A673 (cell line): ENCODE data around the gene GALK1. TPM values are rescaled to one million over a fixed set of nuclear protein-coding genes. Genes with fewer than 3 reads are reported as not detected.

Source experiments
- BruUV-seq: library from RNA; stranded (reverse); fragments of 400-500 nt; replicated peaks from 2 replicates; lab custom pipeline; 2021; lab: Mats Ljungman, UMichigan
- CTCF ChIA-PET: fragments of 300-600 bp; sonication (Branson Sonifier 250); formaldehyde crosslinking; loops from one replicate; lab custom pipeline; 2022; ENCODE audit warnings: antibody characterized with exemption; lab: Charles Lee
- POLR2A ChIA-PET: fragments of 300-600 bp; sonication (Branson Sonifier 250); formaldehyde crosslinking; loops from one replicate; lab custom pipeline; 2022; ENCODE audit warnings: antibody characterized with exemption; ENCODE audit not compliant: low non-redundant PET; lab: Charles Lee
- DNase-seq: peaks from one replicate; pipeline ENCODE4 v3.0.0-alpha.2; 2015; ENCODE audit warnings: low spot score
- H3K27ac ChIP-seq: fragments of 200-600 bp; sonication (generic); 2 replicates; pipeline ENCODE4 v1.5.1; 2016; ENCODE audit warnings: mixed run types, low read depth, mild to moderate bottlenecking, mixed read lengths, antibody characterized with exemption, low read length; ENCODE audit not compliant: poor library complexity, severe bottlenecking
- H3K27me3 ChIP-seq: fragments of 200-600 bp; sonication (generic); replicated peaks from 2 replicates; pipeline ENCODE4 v1.6.1; 2017; ENCODE audit warnings: mixed run types, low read depth, mild to moderate bottlenecking, mixed read lengths, antibody characterized with exemption, low read length; ENCODE audit not compliant: insufficient read depth, poor library complexity
- H3K36me3 ChIP-seq: fragments of 200-600 bp; sonication (generic); 2 replicates; pipeline ENCODE4 v1.6.1; 2016; ENCODE audit warnings: mixed run types, mild to moderate bottlenecking, mixed read lengths, antibody characterized with exemption, low read length; ENCODE audit not compliant: insufficient read depth, poor library complexity, severe bottlenecking
- H3K4me1 ChIP-seq: fragments of 200-600 bp; sonication (generic); 2 replicates; pipeline ENCODE4 v1.6.1; 2017; ENCODE audit warnings: mixed run types, mild to moderate bottlenecking, mixed read lengths, antibody characterized with exemption, low read length; ENCODE audit not compliant: insufficient read depth, poor library complexity, severe bottlenecking
- H3K4me3 ChIP-seq: fragments of 200-600 bp; sonication (generic); 2 replicates; pipeline ENCODE4 v1.5.1; 2016; ENCODE audit warnings: low read depth, mixed run types, mild to moderate bottlenecking, mixed read lengths, low read length; ENCODE audit not compliant: poor library complexity, severe bottlenecking
- H3K9me3 ChIP-seq: fragments of 200-600 bp; sonication (generic); 2 replicates; pipeline ENCODE4 v1.6.1; 2016; ENCODE audit warnings: mixed run types, low read depth, mild to moderate bottlenecking, mixed read lengths, antibody characterized with exemption, low read length; ENCODE audit not compliant: poor library complexity, severe bottlenecking
- EZH2 ChIP-seq: fragments of 200-600 bp; sonication (generic); IDR thresholded peaks from 2 replicates; pipeline ENCODE4 v1.6.1; 2017; ENCODE audit warnings: borderline replicate concordance, low read depth, mild to moderate bottlenecking, mixed read lengths, antibody characterized with exemption, low read length; ENCODE audit not compliant: poor library complexity, severe bottlenecking
- intact Hi-C: fragments of 100-400 bp; cut with micrococcal nuclease; formaldehyde crosslinking; loops from one replicate; pipeline ENCODE4 v1.10.0; 2022; ENCODE audit not compliant: unreplicated experiment
- total RNA-seq: library from RNA; stranded (reverse); gene quantifications from 2 replicates; pipeline ENCODE4 v1.2.3, GENCODE V29; 2021
- TF ChIP-seq, protein P1 (sequence below): fragments of 300-800, 200-600 bp; sonication (generic); conservative IDR thresholded peaks from 2 replicates; pipeline ENCODE4 v1.5.1; 2017; ENCODE audit warnings: low read depth, mild to moderate bottlenecking, antibody characterized with exemption, low read length, moderate library complexity, mixed read lengths

GALK1 gene
- total RNA-seq, 1 experiment from 2014 or later = 18.3 TPM

DNA sequence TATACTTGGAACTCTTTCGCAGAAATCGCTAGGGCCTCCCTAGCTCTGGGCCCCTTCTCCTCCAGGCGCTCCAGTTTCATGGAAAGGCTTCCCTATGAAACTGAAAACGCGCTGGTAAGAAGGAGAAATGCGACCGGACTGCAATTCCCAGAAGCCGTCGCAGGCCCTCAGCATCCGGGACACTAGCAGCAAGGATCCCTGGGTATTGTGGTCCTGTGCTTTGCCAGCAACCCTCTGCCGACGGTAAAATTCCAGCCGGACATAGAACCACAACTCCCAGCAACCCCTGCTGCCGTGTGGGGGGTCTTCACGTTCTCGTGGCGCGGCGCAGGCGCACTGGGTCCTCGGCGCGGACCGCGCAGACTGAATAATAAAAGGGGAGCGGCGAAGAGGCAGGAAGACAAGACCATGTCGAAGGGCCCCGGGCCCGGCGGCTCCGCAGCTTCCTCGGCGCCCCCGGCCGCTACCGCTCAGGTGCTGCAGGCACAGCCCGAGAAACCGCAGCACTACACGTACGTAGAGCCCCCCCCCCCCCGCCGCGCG, 19.6 kb upstream of the GALK1 start, which contains the start of gene UNK:
TSS of gene UNK (plus strand) at position 334 of the 543 bp plus-strand sequence. CDS start at position 409, 75 bp downstream.
- Histone ChIP-seq H3K9me3 (no peaks in the 10 kb centered on the region), H3K4me3 (peak within 1 kb of the TSS; percentile 65), H3K27me3 (no peaks in the 10 kb centered on the region), H3K36me3 (no peaks in the 10 kb centered on the region), H3K27ac (peak within 1 kb of the TSS; percentile 97), H3K4me1 (peaks cover 18% of the 10 kb centered on the region)
- ChIA-PET CTCF (interaction anchor here (0.7 kb wide), 1 partner anchor 175 kb away, joined by 6 read pairs; no protein-coding TSS in a partner anchor), POLR2A (no interaction called here)
- no TSS peak for BruUV-seq
- no peak for TF ChIP-seq EZH2
- TF ChIP-seq, protein P1, sequence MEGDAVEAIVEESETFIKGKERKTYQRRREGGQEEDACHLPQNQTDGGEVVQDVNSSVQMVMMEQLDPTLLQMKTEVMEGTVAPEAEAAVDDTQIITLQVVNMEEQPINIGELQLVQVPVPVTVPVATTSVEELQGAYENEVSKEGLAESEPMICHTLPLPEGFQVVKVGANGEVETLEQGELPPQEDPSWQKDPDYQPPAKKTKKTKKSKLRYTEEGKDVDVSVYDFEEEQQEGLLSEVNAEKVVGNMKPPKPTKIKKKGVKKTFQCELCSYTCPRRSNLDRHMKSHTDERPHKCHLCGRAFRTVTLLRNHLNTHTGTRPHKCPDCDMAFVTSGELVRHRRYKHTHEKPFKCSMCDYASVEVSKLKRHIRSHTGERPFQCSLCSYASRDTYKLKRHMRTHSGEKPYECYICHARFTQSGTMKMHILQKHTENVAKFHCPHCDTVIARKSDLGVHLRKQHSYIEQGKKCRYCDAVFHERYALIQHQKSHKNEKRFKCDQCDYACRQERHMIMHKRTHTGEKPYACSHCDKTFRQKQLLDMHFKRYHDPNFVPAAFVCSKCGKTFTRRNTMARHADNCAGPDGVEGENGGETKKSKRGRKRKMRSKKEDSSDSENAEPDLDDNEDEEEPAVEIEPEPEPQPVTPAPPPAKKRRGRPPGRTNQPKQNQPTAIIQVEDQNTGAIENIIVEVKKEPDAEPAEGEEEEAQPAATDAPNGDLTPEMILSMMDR = no peak
- intact Hi-C loops = no loop called here
- peak; percentile 99 for DNase-seq

DNA sequence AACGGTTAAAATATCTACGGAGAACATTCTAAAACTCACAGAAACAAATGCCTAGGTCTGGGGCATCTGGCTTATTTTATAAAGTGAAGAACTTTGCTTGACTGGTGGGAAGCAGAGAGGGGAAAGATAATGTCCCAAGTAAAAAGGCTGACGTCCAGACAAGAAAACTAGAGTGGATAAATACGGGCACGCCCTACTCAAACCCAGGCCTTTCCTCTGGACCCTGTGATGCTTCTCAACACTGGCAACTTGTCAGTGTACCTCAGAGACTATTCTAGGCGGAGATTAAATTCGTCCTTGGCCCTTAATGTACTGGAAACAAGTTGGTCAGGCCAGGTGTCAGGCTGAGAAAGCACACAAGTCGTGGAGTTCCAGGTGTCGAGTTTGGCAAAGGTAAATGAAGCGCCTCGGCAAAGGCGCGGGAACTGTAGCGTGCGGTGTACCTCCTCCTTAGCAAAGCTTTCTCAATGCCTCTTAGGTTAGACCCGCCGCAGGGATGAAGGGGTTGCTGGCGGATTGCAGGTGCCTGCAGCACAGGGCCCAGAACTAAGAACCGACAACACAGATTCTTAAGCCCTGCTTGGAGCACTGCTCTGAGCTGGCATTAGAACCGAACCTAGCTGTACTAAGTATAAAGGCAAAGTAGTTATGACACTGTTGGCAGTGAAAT, 18.9 kb upstream of the GALK1 start:
- CTCF ChIA-PET = interaction anchor here (0.7 kb wide), 1 partner anchor 811 kb away, joined by 3 read pairs; no protein-coding TSS in a partner anchor
- intact Hi-C loops = no loop called here
- POLR2A ChIA-PET = interaction anchor here (0.7 to 1.0 kb wide), 2 partner anchors 9 to 37 kb away, joined by 4 read pairs; no protein-coding TSS in a partner anchor
- no peak for DNase-seq
- Histone ChIP-seq H3K9me3 (no peaks in the 10 kb centered on the region), H3K4me3 (peak overlapping the region; percentile 65), H3K4me1 (peaks cover 18% of the 10 kb centered on the region), H3K36me3 (peaks cover 3% of the 10 kb centered on the region), H3K27ac (peak overlapping the region; percentile 97), H3K27me3 (no peaks in the 10 kb centered on the region)
- BruUV-seq = no TSS peak
- no peak for TF ChIP-seq EZH2
- TF ChIP-seq, protein P1 = no peak

DNA sequence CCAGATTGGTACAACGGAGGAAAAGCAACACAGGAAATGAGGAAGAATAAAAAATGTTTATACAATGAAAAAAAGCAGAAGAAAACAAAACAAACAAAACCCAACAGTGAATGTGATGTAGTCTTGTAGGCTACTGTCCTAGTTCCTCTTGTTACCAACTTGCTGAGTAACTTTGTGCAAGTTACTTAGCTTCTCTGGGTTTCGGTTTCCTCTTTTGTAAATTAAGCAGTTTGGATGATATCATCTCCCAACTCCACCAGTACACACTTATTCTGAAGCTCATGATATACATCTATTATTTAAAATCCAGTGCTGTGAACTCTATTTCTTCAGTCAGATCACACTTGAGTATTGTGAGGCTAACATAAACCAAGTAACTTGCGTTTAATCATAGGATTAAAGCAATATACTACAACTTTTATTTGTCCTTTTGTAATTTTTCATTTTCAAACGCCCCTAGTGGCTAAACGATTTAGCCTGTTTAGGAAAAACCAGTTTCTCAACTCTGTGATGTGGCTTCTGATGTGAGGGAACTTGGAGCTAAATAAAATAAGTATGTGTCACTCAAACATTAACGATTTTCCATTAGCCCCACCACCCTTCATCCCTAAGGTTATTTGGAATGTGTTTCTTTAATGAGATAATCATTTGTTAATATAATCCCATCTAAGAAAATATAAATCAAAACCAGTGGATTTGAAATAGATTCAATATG, 18.2 kb upstream of the GALK1 start:
- peak overlapping the region; percentile 65 for H3K4me3 ChIP-seq
- H3K9me3 ChIP-seq = no peaks in the 10 kb centered on the region
- TF ChIP-seq EZH2 = no peak
- TF ChIP-seq, protein P1 = peak; percentile 77
- peaks cover 10% of the 10 kb centered on the region for H3K36me3 ChIP-seq
- H3K27me3 ChIP-seq = no peaks in the 10 kb centered on the region
- POLR2A ChIA-PET = interaction anchor here (0.7 to 1.0 kb wide), 2 partner anchors 8 to 38 kb away, joined by 4 read pairs; no protein-coding TSS in a partner anchor
- peaks cover 19% of the 10 kb centered on the region for H3K4me1 ChIP-seq
- CTCF ChIA-PET = interaction anchor here (0.6 to 0.8 kb wide), 3 partner anchors 13 to 810 kb away, joined by 3 to 7 read pairs (median 3); no protein-coding TSS in a partner anchor
- DNase-seq = peak; percentile 68
- intact Hi-C loops = no loop called here
- peak overlapping the region; percentile 97 for H3K27ac ChIP-seq
- no TSS peak for BruUV-seq
